GM18508 (cell line): ENCODE results near the gene NTF3.
"Not testable (repeated sequence)": the region's sequence is repeated elsewhere in the genome, so short reads cannot be mapped to it uniquely, and the experiment has no call there.

Experiments used
- ATAC-seq: cut with Tn5 transposase; IDR thresholded peaks from one replicate; pipeline ENCODE4 v1.9.1; 2021; ENCODE audit warnings: moderate number of reproducible peaks; ENCODE audit not compliant: insufficient read depth, unreplicated experiment

The NTF3 gene

DNA sequence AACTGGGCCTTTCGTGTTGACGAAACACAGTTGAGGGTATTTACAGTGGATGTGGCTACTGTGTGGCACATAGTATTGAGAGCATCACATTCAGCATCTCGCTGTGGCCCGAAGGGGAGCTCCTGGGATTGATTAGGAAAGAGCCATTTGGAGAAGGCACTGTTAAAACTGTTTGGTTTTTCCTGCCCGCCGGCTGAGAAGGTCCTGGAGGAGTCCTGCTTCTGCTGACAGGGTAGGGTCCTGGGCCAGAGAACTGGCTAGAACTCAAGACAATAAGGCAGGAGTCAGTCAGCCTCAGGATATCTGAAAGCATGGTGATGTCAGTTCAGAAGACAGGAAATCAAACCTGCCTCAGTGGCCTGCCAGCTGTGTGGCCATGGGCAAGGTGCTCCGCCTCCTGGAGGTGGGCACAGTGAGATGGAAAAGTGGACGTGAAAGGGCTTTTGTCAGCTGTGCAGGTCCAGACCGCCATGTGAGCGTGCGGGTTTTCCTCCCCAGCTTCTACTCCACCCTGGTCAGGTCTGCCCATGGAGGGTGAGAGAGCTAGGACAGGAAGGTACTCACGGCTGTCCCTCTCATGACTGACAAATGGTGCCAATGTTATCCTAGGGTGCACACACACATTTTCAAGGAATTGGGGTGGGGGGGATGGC lies 92.3 kb downstream of the NTF3 start:
- ATAC-seq, result no peak

DNA sequence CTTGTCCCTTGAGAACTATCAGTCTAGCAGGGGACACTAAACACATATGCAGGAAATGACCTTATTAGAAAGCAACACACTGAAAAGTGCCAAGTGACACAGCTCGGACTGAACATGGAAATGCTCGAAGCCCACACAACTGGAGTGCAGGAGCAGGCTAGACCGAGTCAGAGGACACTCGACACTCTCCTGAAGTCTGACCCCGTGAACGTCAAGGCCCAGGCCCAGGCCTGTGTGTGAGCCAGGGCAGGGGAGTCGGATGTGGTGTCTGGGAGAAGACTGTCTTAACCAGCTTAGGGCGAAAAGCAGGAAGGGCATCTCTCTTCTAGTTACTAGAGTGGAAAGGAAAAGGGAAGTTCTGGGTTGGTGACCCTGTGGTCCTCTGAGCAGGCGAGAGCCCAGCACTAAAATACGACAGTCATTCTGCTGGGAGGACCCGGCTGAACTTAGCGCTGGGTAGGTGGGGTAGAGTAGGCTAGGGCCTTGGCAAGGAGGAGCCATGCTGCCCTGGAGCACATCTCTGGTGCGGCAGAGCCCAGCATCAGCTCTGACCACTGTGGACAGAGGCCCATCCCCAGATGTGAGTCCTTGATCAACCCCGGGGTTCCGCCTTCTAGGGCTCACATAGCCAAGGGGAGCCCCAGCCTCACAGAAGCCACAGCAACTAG lies 93.0 kb downstream of the NTF3 start:
- ATAC-seq, result no peak

DNA sequence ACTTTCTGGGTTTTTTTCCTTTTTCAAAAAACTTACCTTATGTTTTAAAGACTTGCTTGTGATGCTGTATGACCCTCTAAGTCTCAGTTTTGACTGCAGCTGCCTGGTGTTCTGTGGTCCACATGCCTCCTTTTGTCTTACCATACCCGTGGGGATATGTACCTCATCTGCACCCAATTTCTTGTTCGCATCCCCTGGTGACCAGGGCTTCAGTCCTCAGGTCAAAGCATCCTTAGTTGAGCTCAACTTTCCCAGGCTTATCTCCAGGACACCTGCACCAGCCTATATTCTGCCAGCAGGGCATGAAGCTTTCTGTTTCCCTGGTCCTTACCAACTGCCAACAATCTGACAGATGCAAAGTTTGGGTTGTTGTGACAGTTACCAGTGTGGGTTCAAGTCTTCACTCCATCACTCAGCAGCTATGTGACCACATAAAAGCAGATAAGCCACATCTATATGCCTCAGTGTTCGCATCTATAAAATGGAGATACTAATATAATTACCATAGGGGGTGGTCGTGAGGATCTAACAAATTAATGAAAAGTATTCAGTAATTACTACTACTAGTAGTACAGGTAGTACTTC lies 94.0 kb downstream of the NTF3 start:
- ATAC-seq, result no peak

DNA sequence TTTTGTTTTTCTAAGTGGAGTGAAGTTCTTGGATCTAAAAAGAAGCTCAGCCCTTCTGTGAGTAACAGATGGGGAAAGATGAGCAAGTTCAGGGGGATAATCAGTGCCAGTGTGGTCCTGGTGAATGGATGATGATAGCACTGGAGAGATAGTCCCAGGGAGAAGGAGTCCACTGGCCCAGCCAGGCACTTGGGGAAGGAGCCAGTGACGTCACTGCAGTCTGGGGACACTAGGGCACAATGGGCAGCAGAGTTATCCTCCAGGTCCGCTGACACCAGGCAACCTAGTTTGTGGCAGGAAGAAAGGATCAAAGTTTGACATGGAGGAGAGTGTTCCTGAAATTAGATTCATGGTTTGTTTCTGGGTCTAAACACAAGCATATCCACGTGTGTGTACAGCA lies 101.5 kb downstream of the NTF3 start:
- ATAC-seq, result no peak

DNA sequence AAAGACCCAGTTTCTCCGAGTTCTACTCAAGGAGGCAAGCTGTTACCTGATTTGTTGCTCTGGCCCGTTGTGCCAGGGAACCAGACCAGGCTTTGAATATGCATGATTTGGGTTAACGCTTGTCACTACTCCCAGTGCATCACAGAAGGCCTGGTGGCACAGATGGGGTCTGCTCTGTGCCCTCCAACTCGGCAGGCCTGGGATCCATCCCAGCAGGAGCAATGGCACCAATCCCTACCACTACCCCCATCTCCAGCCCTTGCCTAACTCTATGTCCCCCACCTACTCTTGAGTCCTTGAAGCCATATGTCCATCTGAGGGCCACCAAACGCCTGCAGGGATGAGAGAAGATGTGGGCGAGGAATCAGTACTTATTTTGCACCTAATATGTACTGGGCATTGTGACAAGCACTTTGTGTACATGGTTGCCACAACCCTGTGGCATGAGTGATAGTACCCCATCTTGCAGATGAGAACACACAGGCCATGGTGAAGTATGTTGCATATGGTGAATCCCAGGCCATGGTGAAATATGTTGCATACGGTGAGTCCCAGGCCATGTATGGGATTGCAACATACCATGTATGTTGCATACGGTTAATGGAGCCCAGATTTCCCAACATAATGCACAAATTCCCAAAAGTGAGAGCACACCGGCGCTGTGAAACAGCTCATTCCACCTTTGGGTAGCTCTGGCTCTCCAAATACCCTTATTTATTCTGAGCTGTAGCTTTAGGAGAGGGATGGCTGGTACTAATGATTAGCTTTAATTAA lies 102.7 kb downstream of the NTF3 start:
- ATAC-seq, result no peak

DNA sequence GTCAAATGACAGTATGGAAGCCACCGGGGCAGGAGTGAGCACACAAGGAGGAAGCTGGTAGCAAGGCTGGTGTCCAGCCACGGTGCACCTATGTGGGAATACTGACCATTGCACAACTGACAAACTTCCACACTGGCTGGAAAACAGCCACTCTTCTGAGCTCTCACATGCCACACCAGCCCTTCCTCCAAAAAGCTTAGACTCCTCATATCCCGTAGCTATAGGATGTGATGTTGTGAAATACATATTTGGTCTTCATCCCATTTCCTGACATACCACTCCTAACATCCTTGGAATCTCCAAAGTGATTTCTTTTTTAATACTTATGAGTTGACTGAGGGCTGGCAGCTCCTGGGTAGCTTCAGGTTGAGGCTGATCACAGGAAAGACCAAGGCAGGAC lies 103.6 kb downstream of the NTF3 start:
- no peak for ATAC-seq

DNA sequence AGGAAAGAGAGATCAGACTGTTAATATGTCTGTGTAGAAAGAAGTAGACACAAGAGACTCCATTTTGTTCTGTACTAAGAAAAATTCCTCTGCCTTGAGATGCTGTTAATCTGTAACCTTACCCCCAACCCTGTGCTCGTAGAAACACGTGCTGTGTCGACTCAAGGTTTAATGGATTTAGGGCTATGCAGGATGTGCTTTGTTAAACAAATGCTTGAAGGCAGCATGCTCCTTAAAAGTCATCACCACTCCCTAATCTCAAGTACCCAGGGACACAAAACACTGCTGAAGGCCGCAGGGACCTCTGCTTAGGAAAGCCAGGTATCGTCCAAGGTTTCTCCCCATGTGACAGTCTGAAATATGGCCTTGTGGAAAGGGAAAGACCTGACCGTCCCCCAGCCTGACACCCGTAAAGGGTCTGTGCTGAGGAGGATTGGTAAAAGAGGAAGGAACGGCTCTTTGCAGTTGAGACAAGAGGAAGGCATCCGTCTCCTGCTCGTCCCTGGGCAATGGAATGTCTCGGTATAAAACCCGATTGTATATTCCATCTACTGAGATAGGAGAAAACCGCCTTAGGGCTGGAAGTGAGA lies 105.2 kb downstream of the NTF3 start:
- not testable (repeated sequence) for ATAC-seq

DNA sequence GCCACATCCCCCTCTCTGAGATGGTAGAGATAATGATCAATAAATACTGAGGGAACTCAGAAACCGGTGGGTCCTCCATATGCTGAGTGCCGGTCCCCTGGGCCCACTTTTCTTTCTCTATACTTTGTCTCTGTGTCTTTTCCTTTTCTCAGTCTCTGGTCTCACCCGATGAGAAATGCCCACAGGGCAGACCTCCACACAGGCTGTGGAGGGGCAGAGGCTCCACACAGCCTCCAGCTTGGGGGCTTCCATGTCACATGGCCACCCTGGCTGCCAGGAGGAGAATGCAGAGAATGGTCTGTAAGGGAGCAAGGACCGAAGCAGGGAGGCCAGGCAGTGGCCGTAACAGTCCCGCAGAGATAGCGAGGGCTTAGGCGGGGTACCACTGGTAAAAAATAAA lies 105.9 kb downstream of the NTF3 start:
- no peak for ATAC-seq
